SK-N-SH (cell line): ENCODE measurements around the gene SLCO2A1. TPM values are rescaled to one million over a fixed set of nuclear protein-coding genes. Genes with fewer than 3 reads are reported as not detected.
A peak's percentile ranks its signal among the peaks of the same experiment; 100 is the strongest.

Source experiments
- CTCF ChIA-PET: fragments of 300-600, 350-600 bp; formaldehyde crosslinking; extraction: SDS; loops from one replicate; lab custom pipeline; 2021; lab: Yijun Ruan, JAX
- POLR2A ChIA-PET: fragments of 350-600 bp; sonication (Branson Sonifier 250); formaldehyde crosslinking; extraction: SDS; loops from one replicate; lab custom pipeline; 2020; ENCODE audit warnings: antibody characterized with exemption, inconsistent platforms; lab: Yijun Ruan, JAX
- DNase-seq: peaks from one replicate; pipeline ENCODE4 v3.0.0; 2012
- H2AFZ ChIP-seq: fragments of 200-600 bp; sonication (generic); 2 replicates; pipeline ENCODE4 v1.8.1; 2016; ENCODE audit warnings: antibody characterized with exemption, mild to moderate bottlenecking, low read depth
- H3F3A ChIP-seq: fragments of 200-600 bp; sonication (generic); replicated peaks from 2 replicates; pipeline ENCODE3; 2016; ENCODE audit warnings: antibody characterized with exemption, mild to moderate bottlenecking; ENCODE audit not compliant: insufficient read depth
- H3K27ac ChIP-seq, 2 experiments: fragments of 200-500 bp in 1 of 2; fragments of 200-600 bp in 1 of 2; sonication (Bioruptor generic) in 1 of 2; sonication (generic), shearing (Covaris generic) in 1 of 2; 2 replicates each; pipeline versions ENCODE4 v1.5.1 to v1.6.1; 2014 to 2016; ENCODE audit warnings: low read depth in 2 of 2, inconsistent platforms in 1 of 2, low read length in 1 of 2, mild to moderate bottlenecking in 1 of 2, mixed read lengths in 1 of 2
- H3K27me3 ChIP-seq: fragments of 200-600 bp; sonication (generic), shearing (Covaris generic); 2 replicates; pipeline ENCODE4 v1.6.1; 2016; ENCODE audit warnings: mixed run types; ENCODE audit not compliant: insufficient read depth
- H3K36me3 ChIP-seq, 2 experiments: fragments of 200-500 bp in 1 of 2; fragments of 200-600 bp in 1 of 2; sonication (Bioruptor generic) in 1 of 2; sonication (generic) in 1 of 2; replicated peaks in 1 of 2; 2 replicates each; pipeline versions ENCODE3 to v1.5.1; 2014 to 2016; ENCODE audit warnings: low read length in 1 of 2, mild to moderate bottlenecking in 1 of 2; ENCODE audit not compliant: insufficient read depth in 2 of 2, control insufficient read depth in 1 of 2
- H3K4me1 ChIP-seq, 2 experiments: fragments of 200-500 bp in 1 of 2; fragments of 200-600 bp in 1 of 2; sonication (Bioruptor generic) in 1 of 2; sonication (generic), shearing (Covaris generic) in 1 of 2; 2 replicates each; pipeline versions ENCODE4 v1.5.1 to v1.6.1; 2014 to 2016; ENCODE audit warnings: low read depth in 1 of 2, low read length in 1 of 2, mixed run types in 1 of 2; ENCODE audit not compliant: insufficient read depth in 2 of 2, control insufficient read depth in 1 of 2
- H3K4me2 ChIP-seq: fragments of 200-600 bp; sonication (generic), shearing (Covaris generic); 2 replicates; pipeline ENCODE4 v1.6.1; 2017; ENCODE audit warnings: mixed run types
- H3K4me3 ChIP-seq, 2 experiments: fragments of 200-500 bp in 1 of 2; fragments of 200-600 bp in 1 of 2; sonication (Bioruptor generic) in 1 of 2; sonication (generic), shearing (Covaris generic) in 1 of 2; 2 replicates each; pipeline versions ENCODE4 v1.5.1 to v1.8.1; 2014 to 2016; ENCODE audit warnings: low read depth in 2 of 2, inconsistent platforms in 1 of 2, low read length in 1 of 2, mild to moderate bottlenecking in 1 of 2, mixed read lengths in 1 of 2, moderate library complexity in 1 of 2
- H3K79me2 ChIP-seq: fragments of 200-600 bp; sonication (generic); 2 replicates; pipeline ENCODE4 v1.8.1; 2017; ENCODE audit warnings: mild to moderate bottlenecking; ENCODE audit not compliant: insufficient read depth
- H3K9ac ChIP-seq: fragments of 200-600 bp; sonication (generic); 2 replicates; pipeline ENCODE4 v1.6.1; 2017; ENCODE audit warnings: mixed run types
- H3K9me2 ChIP-seq: fragments of 200-600 bp; sonication (generic); 2 replicates; pipeline ENCODE4 v1.6.1; 2017; ENCODE audit warnings: mixed run types
- H3K9me3 ChIP-seq: fragments of 200-600 bp; sonication (generic); 2 replicates; pipeline ENCODE4 v1.6.1; 2017; ENCODE audit warnings: mixed run types, mild to moderate bottlenecking, moderate library complexity
- H4K20me1 ChIP-seq: fragments of 200-600 bp; sonication (generic); 2 replicates; pipeline ENCODE4 v1.6.1; 2017; ENCODE audit warnings: mild to moderate bottlenecking, mixed run types; ENCODE audit not compliant: insufficient read depth
- CTCF ChIP-seq: fragments of 200-600 bp; sonication (generic); IDR thresholded peaks from 2 replicates; pipeline ENCODE4 v1.6.1; 2017; ENCODE audit warnings: antibody characterized with exemption, mild to moderate bottlenecking, moderate library complexity
- EZH2phosphoT487 ChIP-seq: fragments of 200-600 bp; sonication (generic); IDR thresholded peaks from 2 replicates; pipeline ENCODE4 v1.6.1; 2017; ENCODE audit warnings: low read depth, mixed run types, mild to moderate bottlenecking, antibody characterized with exemption, moderate library complexity, borderline replicate concordance
- FOXJ3 ChIP-seq: sonication (generic); formaldehyde crosslinking; IDR thresholded peaks from 2 replicates; pipeline ENCODE4 v1.5.1; 2020; ENCODE audit warnings: mild to moderate bottlenecking, missing genetic modification reagents
- FOXM1 ChIP-seq: IDR thresholded peaks from 2 replicates; pipeline ENCODE4 v1.4.0; 2012; ENCODE audit warnings: low read depth, mild to moderate bottlenecking
- GATA2 ChIP-seq: sonication (generic); formaldehyde crosslinking; IDR thresholded peaks from 2 replicates; pipeline ENCODE4 v1.5.0; 2020; ENCODE audit warnings: mild to moderate bottlenecking, missing genetic modification reagents
- JUND ChIP-seq: IDR thresholded peaks from 2 replicates; pipeline ENCODE4 v1.4.0; 2012
- MAX ChIP-seq: IDR thresholded peaks from 2 replicates; pipeline ENCODE4 v1.4.0; 2012; ENCODE audit warnings: low read depth
- MEF2A ChIP-seq: IDR thresholded peaks from 2 replicates; pipeline ENCODE4 v1.4.0; 2012; ENCODE audit warnings: low read depth, borderline replicate concordance
- NRF1 ChIP-seq: IDR thresholded peaks from 2 replicates; pipeline ENCODE4 v1.6.1; 2012; ENCODE audit warnings: low read depth, mild to moderate bottlenecking, low read length
- POLR2AphosphoS5 ChIP-seq: IDR thresholded peaks from 2 replicates; pipeline ENCODE4 v1.6.1; 2012; ENCODE audit warnings: low read depth, low read length
- RCOR1 ChIP-seq: fragments of 150-350 bp; IDR thresholded peaks from 2 replicates; pipeline ENCODE4 v1.6.1; 2017; ENCODE audit warnings: antibody characterized with exemption, low read length
- RXRA ChIP-seq: IDR thresholded peaks from 2 replicates; pipeline ENCODE4 v1.4.0; 2012; ENCODE audit warnings: low read depth, mild to moderate bottlenecking, borderline replicate concordance
- SIN3A ChIP-seq: IDR thresholded peaks from 2 replicates; pipeline ENCODE4 v1.6.1; 2012; ENCODE audit warnings: low read depth, mild to moderate bottlenecking, low read length, moderate library complexity, borderline replicate concordance
- SMC3 ChIP-seq: IDR thresholded peaks from 2 replicates; pipeline ENCODE4 v1.6.1; 2012; ENCODE audit warnings: low read depth, low read length, improper control_type of control experiment
- TAF1 ChIP-seq: IDR thresholded peaks from 2 replicates; pipeline ENCODE4 v1.6.1; 2012; ENCODE audit warnings: low read depth, mild to moderate bottlenecking, low read length, moderate library complexity, borderline replicate concordance
- USF1 ChIP-seq: IDR thresholded peaks from 2 replicates; pipeline ENCODE4 v1.4.0; 2012; ENCODE audit warnings: low read depth, borderline replicate concordance
- USF2 ChIP-seq: fragments of 150-350 bp; IDR thresholded peaks from 2 replicates; pipeline ENCODE4 v1.6.1; 2017; ENCODE audit warnings: antibody characterized with exemption, low read length, low read depth, borderline replicate concordance
- YY1 ChIP-seq: IDR thresholded peaks from 2 replicates; pipeline ENCODE4 v1.4.0; 2012; ENCODE audit warnings: low read depth, mild to moderate bottlenecking
- ZBTB33 ChIP-seq: IDR thresholded peaks from 2 replicates; pipeline ENCODE4 v1.4.0; 2012; ENCODE audit warnings: low read depth, borderline replicate concordance
- WGBS: methylation state at CpG from one replicate; pipeline ENCODE4 v1.1.6; 2017; ENCODE audit warnings: low lambda C conversion rate; 5-methylcytosine and 5-hydroxymethylcytosine counted together
- polyA plus RNA-seq, 3 experiments: library from polyadenylated mRNA; depleted of rRNA; stranded (reverse); fragments of >200 nt; gene quantifications; 2 replicates each; pipeline ENCODE4 v1.2.3, GENCODE V29; 2012

SLCO2A1 gene
- polyA plus RNA-seq, 1 of the 3 experiments (the other 2 are of a cell fraction), result 9.3 TPM

- Histone ChIP-seq H2AFZ (no peak overlapping the region), H3K79me2 (no peaks in the 10 kb centered on the region), H3K27me3 (peaks cover 4% of the 10 kb centered on the region; the same call in 1 of the 2 replicates), H3K36me3 (no peaks in the 10 kb centered on the region), H3K4me1 (peaks cover 0 to 6% of the 10 kb centered on the region in 2 experiments; a peak in 1 of 4 replicates), H3K4me3 (peak overlapping the region; percentile 62 to 65), H3K9me3 (no peaks in the 10 kb centered on the region), H3F3A (no peaks in the 10 kb centered on the region), H3K4me2 (peak overlapping the region; percentile 89), H3K9ac (no peak overlapping the region), H3K9me2 (no peaks in the 10 kb centered on the region), H3K27ac (no peak overlapping the region), H4K20me1 (no peaks in the 10 kb centered on the region)
- WGBS, result 88% methylated on average over 19 of the region's 23 CpGs
- POLR2A ChIA-PET, result no interaction called here
- CTCF ChIA-PET, result no interaction called here
- no peak for DNase-seq
- TF ChIP-seq MEF2A (no peak), POLR2AphosphoS5 (no peak), NRF1 (no peak), GATA2 (CRISPR knock-in tag) (no peak), EZH2phosphoT487 (no peak)
Measured at GRCh38 chr3:134028486-134029255, 1.1 kb downstream of the SLCO2A1 start.

- no peak overlapping the region for H2AFZ ChIP-seq
- no peak for DNase-seq
- no peaks in the 10 kb centered on the region for H3K9me2 ChIP-seq
- CTCF ChIA-PET, result no interaction called here
- H3K4me2 ChIP-seq, result no peak overlapping the region
- H3K9me3 ChIP-seq, result no peaks in the 10 kb centered on the region
- peaks cover 4% of the 10 kb centered on the region; the same call in 1 of the 2 replicates for H3K27me3 ChIP-seq
- no peak overlapping the region for H3K9ac ChIP-seq
- WGBS, result 89% methylated on average over 2 of the region's 2 CpGs
- peaks cover 0 to 6% of the 10 kb centered on the region in 2 experiments; a peak in 1 of 4 replicates for H3K4me1 ChIP-seq
- TF ChIP-seq FOXM1, result no peak
- no peak for TF ChIP-seq USF2
- no peak for TF ChIP-seq NRF1
- TF ChIP-seq MEF2A, result no peak
- TF ChIP-seq POLR2AphosphoS5, result no peak
- TF ChIP-seq SMC3, result no peak
- TF ChIP-seq USF1, result no peak
- TF ChIP-seq ZBTB33, result no peak
- no peak for TF ChIP-seq CTCF
- no peak for TF ChIP-seq MAX
- TF ChIP-seq TAF1, result no peak
- TF ChIP-seq SIN3A, result no peak
- no peak for TF ChIP-seq RXRA
- no peak for TF ChIP-seq FOXJ3 (CRISPR knock-in tag)
- no peak for TF ChIP-seq YY1
- TF ChIP-seq RCOR1, result no peak
- TF ChIP-seq JUND, result no peak
- POLR2A ChIA-PET, result no interaction called here
- H3K27ac ChIP-seq, result no peak overlapping the region
- no peaks in the 10 kb centered on the region for H3F3A ChIP-seq
- H3K36me3 ChIP-seq, result no peaks in the 10 kb centered on the region
- H3K79me2 ChIP-seq, result no peaks in the 10 kb centered on the region
- no peaks in the 10 kb centered on the region for H4K20me1 ChIP-seq
- no peak overlapping the region for H3K4me3 ChIP-seq
Measured at GRCh38 chr3:134027631-134028030, 2.1 kb downstream of the SLCO2A1 start.
